NCI-H2081 treated with DMSO at 0.1 percent for 48 hours (cell line): ENCODE measurements around the gene SETD7.

ENCODE experiments used
- DNase-seq: peaks from one replicate; lab custom pipeline; 2025; lab: John Stamatoyannopoulos, UW

The SETD7 gene

GRCh38 chr4:139556071-139556723, at the start of gene SETD7:
Gene SETD7 (minus strand): TSS chr4:139556219. CDS start chr4:139556137, 82 bp downstream.
- DNase-seq: no peak

- DNase-seq: no peak
These were observed 49.5 kb upstream of the SETD7 start for GRCh38 chr4:139605516-139605915.

- DNase-seq: no peak
These were observed 47.8 kb upstream of the SETD7 start for GRCh38 chr4:139603576-139604410.

DNA sequence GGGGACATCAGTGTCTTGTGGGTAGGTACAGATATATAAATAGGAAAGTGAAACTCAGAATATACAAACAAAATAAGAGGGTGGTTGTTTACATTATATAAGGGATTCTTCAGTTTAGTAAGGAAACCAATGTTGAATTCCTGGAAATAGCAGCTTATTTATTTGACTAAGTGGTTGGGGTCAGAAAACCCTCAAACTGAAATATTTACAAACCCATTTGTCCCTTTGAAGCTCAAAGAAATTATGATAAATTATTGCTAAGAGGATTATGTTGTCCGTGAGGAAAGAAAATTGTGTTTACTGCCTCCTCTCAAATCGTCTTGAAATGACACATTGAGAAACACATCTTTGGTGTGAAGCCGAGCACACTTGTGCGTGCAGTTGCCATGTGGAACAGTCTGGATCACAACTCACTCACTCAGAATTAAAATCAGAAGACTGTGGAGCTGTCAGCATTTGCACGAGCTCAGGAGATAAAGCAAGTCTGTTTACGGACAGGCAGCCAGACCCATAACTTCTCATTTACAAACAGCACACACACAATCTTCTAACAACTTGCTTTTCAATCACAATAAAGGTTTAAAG, 46.8 kb upstream of the SETD7 start:
- no peak for DNase-seq

GRCh38 chr4:139600662-139601061, 44.6 kb upstream of the SETD7 start:
- DNase-seq: no peak

GRCh38 chr4:139599594-139600374, 43.8 kb upstream of the SETD7 start:
- no peak for DNase-seq

DNA sequence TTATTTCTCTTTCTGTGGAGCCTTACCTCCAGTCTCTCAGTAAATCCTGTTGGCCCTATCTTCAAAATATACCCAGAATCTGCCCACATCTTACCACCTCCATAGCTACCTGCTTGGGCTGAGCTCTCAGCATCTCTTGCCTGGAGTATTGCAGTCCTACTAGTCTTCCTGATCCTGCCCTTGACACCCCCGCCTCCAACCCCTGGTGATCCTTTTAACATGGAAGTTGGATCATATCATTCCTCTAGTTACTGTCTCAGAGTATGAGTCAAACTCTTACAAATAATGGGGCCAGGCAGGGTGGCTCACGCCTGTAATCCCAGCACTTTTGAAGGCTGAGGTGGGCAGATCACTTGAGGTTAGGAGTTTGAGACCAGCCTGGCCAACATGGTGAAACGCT, 43.1 kb upstream of the SETD7 start:
- no peak for DNase-seq

GRCh38 chr4:139596684-139597279, 40.8 kb upstream of the SETD7 start:
- no peak for DNase-seq

DNA sequence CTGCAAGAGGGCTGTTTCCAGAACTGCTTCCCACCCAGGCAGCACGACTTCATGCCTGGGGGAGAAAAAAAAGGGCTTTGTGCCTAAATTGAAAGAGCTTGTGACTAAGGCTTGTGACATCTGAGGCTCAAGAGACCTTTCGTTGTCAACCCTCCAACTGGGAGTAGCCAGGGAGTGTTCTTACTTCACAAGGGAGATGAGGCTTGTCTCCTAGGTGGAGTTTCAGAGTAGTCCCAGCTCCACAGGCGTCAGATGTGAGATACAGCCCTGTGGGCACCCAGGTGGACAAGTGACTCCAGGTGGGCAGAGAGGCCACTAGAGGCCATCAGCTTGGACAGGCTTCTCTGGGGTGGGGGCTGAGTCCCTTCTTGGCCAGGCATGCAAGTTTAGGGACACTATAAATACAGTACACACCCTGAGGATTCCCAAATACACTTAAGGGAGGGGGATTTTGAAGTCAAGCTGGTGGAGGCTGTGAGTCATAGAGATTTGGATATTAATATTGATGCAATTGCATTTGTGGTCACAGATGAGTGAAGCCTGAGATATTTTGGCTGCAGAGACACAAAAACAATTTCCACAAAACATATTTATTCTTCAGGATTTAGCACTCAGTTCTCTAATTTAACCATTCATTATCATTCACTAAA, 40.1 kb upstream of the SETD7 start:
- DNase-seq: no peak

DNA sequence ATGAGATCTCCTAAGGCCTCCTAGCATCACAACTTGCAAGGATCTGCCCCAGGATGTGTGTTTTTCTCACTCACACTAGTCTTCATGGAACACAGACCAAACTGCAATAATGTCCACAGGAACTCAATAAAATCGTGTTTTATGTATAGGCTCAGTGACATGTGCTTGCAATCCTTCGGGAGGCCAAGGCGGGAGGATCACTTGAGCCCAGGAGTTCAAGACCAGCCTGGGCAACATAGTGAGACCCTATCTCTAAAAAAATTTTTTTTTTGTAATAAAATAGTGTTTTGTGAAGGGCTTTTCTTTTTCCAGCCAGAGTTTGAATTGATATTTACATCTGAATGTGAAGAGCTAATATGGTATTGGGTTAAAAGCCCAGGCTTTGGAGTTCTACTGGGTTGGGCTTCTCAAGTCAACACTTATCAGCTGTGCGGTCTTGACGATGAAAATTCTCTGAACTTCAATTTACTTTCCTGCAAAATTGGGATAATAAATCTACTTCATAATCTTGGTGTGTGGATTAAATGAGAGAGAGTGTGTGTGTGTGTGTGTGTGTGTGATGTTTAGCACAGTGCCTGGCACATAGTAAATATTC, 38.7 kb upstream of the SETD7 start:
- DNase-seq: no peak

DNA sequence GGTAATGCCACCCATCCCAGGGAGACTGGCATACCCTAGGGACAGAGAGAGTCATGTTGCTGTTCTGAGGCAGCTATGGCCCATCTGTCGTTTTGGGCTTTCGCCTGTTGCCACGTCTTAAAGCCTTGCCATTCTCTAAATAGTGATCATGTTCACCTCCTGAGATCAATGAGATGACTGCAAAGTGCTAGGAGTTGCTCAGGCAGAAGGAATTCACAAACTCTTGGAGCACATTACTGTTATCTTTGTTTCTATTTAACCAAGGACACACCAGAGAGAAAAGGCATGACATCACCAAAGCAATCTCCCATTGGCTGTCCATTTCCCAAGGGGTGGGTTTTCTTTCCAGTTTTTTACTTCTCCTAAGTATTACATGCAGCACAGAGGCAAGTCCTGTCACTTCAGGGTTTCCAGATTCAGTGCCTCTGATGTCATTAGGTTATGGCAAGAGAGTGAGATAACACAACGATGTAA, 37.1 kb upstream of the SETD7 start:
- DNase-seq: no peak

DNA sequence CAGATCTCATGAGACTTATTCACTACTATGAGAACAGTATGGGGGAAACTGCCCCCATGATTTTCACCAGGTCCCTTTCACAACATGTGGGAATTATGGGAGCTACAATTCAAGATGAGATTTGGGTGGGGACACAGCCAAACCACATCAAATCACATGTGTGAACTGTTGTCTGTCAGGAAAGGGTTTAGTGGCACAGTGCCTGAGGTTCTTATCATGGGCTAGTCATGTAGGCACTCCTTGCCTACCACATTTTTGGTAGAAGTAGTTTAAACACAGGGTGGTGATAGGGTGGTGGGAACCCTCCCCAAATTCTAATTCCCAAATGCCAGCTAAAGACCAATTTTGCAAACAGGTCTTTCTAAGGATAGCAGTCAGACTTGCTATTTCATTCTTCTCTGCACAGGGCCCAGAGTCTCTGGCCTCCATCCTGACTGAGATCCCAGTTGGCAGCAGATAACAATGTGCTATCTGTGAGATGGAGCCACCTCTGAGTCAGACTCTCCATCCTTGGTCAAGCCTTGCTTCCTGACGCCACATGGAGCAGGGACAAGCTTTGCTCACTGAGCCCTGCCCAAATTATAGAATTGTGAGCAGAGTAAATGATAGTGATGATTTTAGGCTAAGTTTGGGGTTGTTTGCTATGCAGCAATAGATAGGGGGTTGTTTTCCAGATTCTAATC, 33.5 kb upstream of the SETD7 start:
- no peak for DNase-seq

- DNase-seq: no peak
These were observed 31.4 kb upstream of the SETD7 start for GRCh38 chr4:139587446-139587845.

GRCh38 chr4:139585473-139585872, 29.5 kb upstream of the SETD7 start:
- DNase-seq: no peak

- DNase-seq: no peak
These were observed 28.8 kb upstream of the SETD7 start for GRCh38 chr4:139584784-139585183.

DNA sequence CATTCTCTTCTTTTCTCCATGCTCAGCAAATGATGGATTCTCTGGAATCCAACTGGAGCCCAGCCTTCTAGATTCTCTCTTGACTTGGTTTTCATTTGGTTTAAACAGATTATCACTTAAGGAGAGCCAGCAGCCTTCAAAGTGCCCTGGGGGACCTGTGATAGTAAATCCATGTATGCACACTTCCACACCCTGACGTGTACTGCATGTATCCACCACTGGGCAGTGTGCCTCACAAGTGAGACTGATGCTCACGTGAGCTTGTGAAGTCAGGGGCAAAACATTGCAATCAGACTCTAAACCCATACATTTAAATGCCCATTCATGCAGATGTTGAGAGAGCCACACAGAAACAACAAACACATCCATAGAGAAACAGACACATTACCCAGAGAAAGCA, 28.0 kb upstream of the SETD7 start:
- no peak for DNase-seq

DNA sequence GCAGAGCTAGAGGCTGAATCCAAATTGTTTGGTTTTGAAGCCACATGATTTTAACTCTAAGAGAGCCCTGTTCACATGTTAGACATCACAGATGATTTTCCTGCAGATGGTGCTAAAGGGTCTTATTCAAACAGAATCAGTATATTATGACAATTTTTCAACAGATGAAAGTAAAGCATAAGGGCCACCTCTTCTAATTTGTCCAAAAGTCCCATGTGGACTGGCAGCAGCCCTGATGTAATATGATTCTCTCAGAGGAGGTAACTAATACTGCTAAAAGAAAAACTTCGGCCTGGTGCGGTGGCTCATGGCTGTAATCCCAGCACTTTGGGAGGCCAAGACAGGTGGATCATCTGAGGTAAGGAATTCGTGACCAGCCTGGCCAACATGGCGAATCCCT, 26.0 kb upstream of the SETD7 start:
- DNase-seq: no peak

- DNase-seq: no peak
These were observed 25.1 kb upstream of the SETD7 start for GRCh38 chr4:139581096-139581495.

GRCh38 chr4:139576219-139576618, 20.2 kb upstream of the SETD7 start:
- DNase-seq: no peak

- no peak for DNase-seq
These were observed 19.1 kb upstream of the SETD7 start for GRCh38 chr4:139575072-139575471.
